H1 (cell line): ENCODE data around the gene CRISPLD2. TPM values are rescaled to one million over a fixed set of nuclear protein-coding genes. Genes with fewer than 3 reads are reported as not detected.

ENCODE experiments used
- CTCF ChIA-PET: fragments of 300-600 bp; sonication (Branson Sonifier 250); formaldehyde crosslinking; loops from one replicate; lab custom pipeline; 2021; ENCODE audit not compliant: partially characterized antibody; lab: Charles Lee
- POLR2A ChIA-PET: fragments of 300-600 bp; sonication (Branson Sonifier 250); formaldehyde crosslinking; loops from one replicate; lab custom pipeline; 2021; ENCODE audit warnings: inconsistent platforms; ENCODE audit not compliant: partially characterized antibody; lab: Charles Lee
- DNase-seq, 2 experiments: peaks; one replicate each; pipeline versions ENCODE4 v3.0.0 to v3.0.0-alpha.2; 2010 to 2022; ENCODE audit warnings: low spot score in 2 of 2, low read depth in 1 of 2, mixed read lengths in 1 of 2
- FAIRE-seq: peaks from 2 replicates; lab custom pipeline; 2011; peaks lifted over from hg19 to GRCh38; lab: Jason Lieb, UNC
- H2AFZ ChIP-seq: 2 replicates; pipeline ENCODE4 v1.8.1; 2012; ENCODE audit warnings: low read length, inconsistent platforms
- H2AK5ac ChIP-seq: 2 replicates; pipeline ENCODE4 v1.6.1; 2013; ENCODE audit warnings: low read depth, low read length
- H2BK120ac ChIP-seq: replicated peaks from 2 replicates; pipeline ENCODE3; 2013; ENCODE audit warnings: low read depth, low read length, inconsistent platforms
- H2BK12ac ChIP-seq: 2 replicates; pipeline ENCODE4 v1.6.1; 2013; ENCODE audit warnings: low read depth, low read length
- H2BK15ac ChIP-seq: 2 replicates; pipeline ENCODE4 v1.6.1; 2013; ENCODE audit warnings: low read length
- H2BK20ac ChIP-seq: 2 replicates; pipeline ENCODE4 v1.6.1; 2013; ENCODE audit warnings: low read length
- H2BK5ac ChIP-seq: 2 replicates; pipeline ENCODE4 v1.6.1; 2013; ENCODE audit warnings: low read depth, low read length
- H3K14ac ChIP-seq: 2 replicates; pipeline ENCODE4 v1.6.1; 2013; ENCODE audit warnings: inconsistent platforms; ENCODE audit not compliant: insufficient read length
- H3K18ac ChIP-seq: 2 replicates; pipeline ENCODE4 v1.6.1; 2013; ENCODE audit warnings: low read length; ENCODE audit errors: extremely low read depth
- H3K23ac ChIP-seq: 2 replicates; pipeline ENCODE4 v1.6.1; 2013; ENCODE audit warnings: inconsistent platforms; ENCODE audit not compliant: insufficient read length
- H3K23me2 ChIP-seq: 2 replicates; pipeline ENCODE4 v1.6.1; 2013; ENCODE audit warnings: low read depth, low read length
- H3K27ac ChIP-seq: 2 replicates; pipeline ENCODE4 v1.6.1; 2011; ENCODE audit warnings: low read depth, low read length, inconsistent platforms
- H3K27me3 ChIP-seq, 4 experiments: replicated peaks in 1 of 4; 1 replicate in 1 of 4; 2 replicates in 3 of 4; pipeline versions ENCODE4 v1.6.1 to v1.8.1; 2011 to 2013; ENCODE audit warnings: low read length in 3 of 4, mild to moderate bottlenecking in 3 of 4, inconsistent platforms in 2 of 4, mixed read lengths in 2 of 4, moderate library complexity in 1 of 4; ENCODE audit not compliant: control insufficient read depth in 3 of 4, insufficient read depth in 3 of 4; ENCODE audit errors: extremely low read depth in 1 of 4
- H3K36me3 ChIP-seq, 4 experiments: 2 replicates each; pipeline versions ENCODE4 v1.6.1 to v1.8.1; 2011 to 2013; ENCODE audit warnings: mild to moderate bottlenecking in 4 of 4, low read length in 3 of 4, moderate library complexity in 2 of 4, control low read depth in 1 of 4, inconsistent platforms in 1 of 4; ENCODE audit not compliant: insufficient read depth in 4 of 4, control insufficient read depth in 2 of 4
- H3K4ac ChIP-seq: replicated peaks from 2 replicates; pipeline ENCODE3; 2013; ENCODE audit warnings: low read length, low read depth, mixed read lengths, inconsistent platforms; ENCODE audit not compliant: insufficient read length
- H3K4me1 ChIP-seq, 4 experiments: replicated peaks in 1 of 4; 1 replicate in 1 of 4; 2 replicates in 3 of 4; pipeline versions ENCODE4 v1.6.1 to v1.8.1; 2011 to 2013; ENCODE audit warnings: low read length in 3 of 4, inconsistent platforms in 2 of 4, mixed read lengths in 1 of 4; ENCODE audit not compliant: insufficient read depth in 4 of 4, control insufficient read depth in 3 of 4
- H3K4me2 ChIP-seq, 2 experiments: 2 replicates each; pipeline versions ENCODE4 v1.6.1 to v1.8.1; 2011 to 2013; ENCODE audit warnings: low read depth in 2 of 2, low read length in 2 of 2, control low read depth in 1 of 2, inconsistent platforms in 1 of 2, mild to moderate bottlenecking in 1 of 2; ENCODE audit not compliant: insufficient read depth in 1 of 2
- H3K4me3 ChIP-seq, 4 experiments: fragments of 200-600, 300-600 bp in 1 of 4; sonication (generic), shearing (Covaris generic), sonication (Bioruptor Twin) in 1 of 4; 2 replicates each; pipeline versions ENCODE4 v1.5.1 to v1.8.1; 2011 to 2016; ENCODE audit warnings: low read length in 4 of 4, low read depth in 3 of 4, control low read depth in 2 of 4, inconsistent platforms in 2 of 4, mild to moderate bottlenecking in 2 of 4, mixed read lengths in 1 of 4, moderate library complexity in 1 of 4; ENCODE audit not compliant: insufficient read depth in 2 of 4; ENCODE audit errors: extremely low read depth in 1 of 4
- H3K56ac ChIP-seq: replicated peaks from 2 replicates; pipeline ENCODE3; 2013; ENCODE audit warnings: low read depth, mild to moderate bottlenecking, mixed read lengths, low read length, inconsistent platforms; ENCODE audit not compliant: insufficient read length
- H3K79me1 ChIP-seq: 2 replicates; pipeline ENCODE4 v1.6.1; 2013; ENCODE audit warnings: low read depth, low read length, control low read depth
- H3K79me2 ChIP-seq, 2 experiments: 2 replicates each; pipeline versions ENCODE4 v1.6.1 to v1.8.1; 2012 to 2013; ENCODE audit warnings: low read length in 2 of 2, mild to moderate bottlenecking in 2 of 2, inconsistent platforms in 1 of 2; ENCODE audit not compliant: insufficient read depth in 2 of 2, control insufficient read depth in 1 of 2
- H3K9ac ChIP-seq, 4 experiments: replicated peaks in 1 of 4; 1 replicate in 1 of 4; 2 replicates in 3 of 4; pipeline versions ENCODE4 v1.6.1 to v1.8.1; 2011 to 2013; ENCODE audit warnings: low read depth in 3 of 4, low read length in 3 of 4, control low read depth in 2 of 4, mild to moderate bottlenecking in 2 of 4, moderate library complexity in 2 of 4, inconsistent platforms in 1 of 4; ENCODE audit errors: extremely low read depth in 1 of 4
- H3K9me3 ChIP-seq, 2 experiments: 2 replicates each; pipeline versions ENCODE4 v1.6.1 to v1.8.1; 2012 to 2013; ENCODE audit warnings: mild to moderate bottlenecking in 2 of 2, moderate library complexity in 2 of 2, control low read depth in 1 of 2, inconsistent platforms in 1 of 2, low read depth in 1 of 2, low read length in 1 of 2, mixed read lengths in 1 of 2; ENCODE audit not compliant: insufficient read depth in 2 of 2
- H4K20me1 ChIP-seq, 2 experiments: replicated peaks in 1 of 2; 2 replicates each; pipeline versions ENCODE3 to v1.8.1; 2011 to 2013; ENCODE audit warnings: inconsistent platforms in 2 of 2, low read length in 2 of 2, mild to moderate bottlenecking in 1 of 2; ENCODE audit not compliant: insufficient read depth in 2 of 2, control insufficient read depth in 1 of 2
- H4K5ac ChIP-seq: 2 replicates; pipeline ENCODE4 v1.6.1; 2013; ENCODE audit warnings: low read length, low read depth, mixed read lengths, inconsistent platforms; ENCODE audit not compliant: insufficient read length
- H4K8ac ChIP-seq: 2 replicates; pipeline ENCODE4 v1.8.0; 2013; ENCODE audit warnings: mild to moderate bottlenecking, moderate library complexity, low read length, inconsistent platforms; ENCODE audit not compliant: insufficient read depth; ENCODE audit errors: extremely low read depth
- H4K91ac ChIP-seq: replicated peaks from 2 replicates; pipeline ENCODE3; 2013; ENCODE audit warnings: low read length, mixed read lengths, inconsistent platforms; ENCODE audit not compliant: insufficient read length
- CHD1 ChIP-seq: IDR thresholded peaks from 2 replicates; pipeline ENCODE4 v1.6.1; 2012; ENCODE audit warnings: low read depth, low read length, improper control_type of control experiment
- CTCF ChIP-seq, 3 experiments: IDR thresholded peaks; 1 replicate in 2 of 3; 2 replicates in 1 of 3; pipeline versions ENCODE4 v1.5.1 to v1.6.1; 2011; ENCODE audit warnings: low read length in 3 of 3, mild to moderate bottlenecking in 3 of 3, inconsistent platforms in 2 of 3, low read depth in 1 of 3, moderate library complexity in 1 of 3; ENCODE audit not compliant: insufficient read depth in 1 of 3; ENCODE audit errors: control extremely low read depth in 1 of 3
- RAD21 ChIP-seq, 2 experiments: IDR thresholded peaks in 1 of 2; conservative IDR thresholded peaks in 1 of 2; 2 replicates each; pipeline ENCODE4 v1.6.1; 2011; ENCODE audit warnings: low read depth in 2 of 2, low read length in 2 of 2, improper control_type of control experiment in 1 of 2, inconsistent platforms in 1 of 2, mild to moderate bottlenecking in 1 of 2, moderate library complexity in 1 of 2
- WGBS, 2 experiments: shearing (Covaris generic) in 1 of 2; methylation state at CpG; one replicate each; pipeline versions ENCODE4 v1.1.6 to v1.1.7; 2013 to 2015; ENCODE audit warnings: low lambda C conversion rate in 2 of 2, mixed read lengths in 2 of 2, inconsistent platforms in 1 of 2, low coverage in 1 of 2, missing lambda C conversion rate in 1 of 2; ENCODE audit not compliant: insufficient replicate concordance in 2 of 2, insufficient coverage in 1 of 2, insufficient read length in 1 of 2; ENCODE audit errors: extremely low coverage in 1 of 2, missing lambda C conversion rate in 1 of 2; 5-methylcytosine and 5-hydroxymethylcytosine counted together
- polyA plus RNA-seq, 7 experiments: library from polyadenylated mRNA; depleted of rRNA in 3 of 7; stranded (reverse) in 5 of 7; unstranded in 2 of 7; fragments of >200 nt in 5 of 7; fragments of 200-250 nt in 2 of 7; gene quantifications; 1 replicate in 5 of 7; 2 replicates in 1 of 7; 4 replicates in 1 of 7; pipeline versions ENCODE4 v1.2.1 to v1.2.3, GENCODE V29; 2011 to 2013; ENCODE audit warnings: missing spikeins in 2 of 7, mixed read lengths in 2 of 7
- total RNA-seq: library from RNA; stranded (reverse); fragmentation: NEBNext Ultra II Directional; extraction: Animal tissue kit (Norgen Biotek cat#: 25700); gene quantifications from 2 replicates; pipeline ENCODE4 v1.2.1, GENCODE V29; 2021

The CRISPLD2 gene
- total and polyA plus RNA-seq, 2 of the 8 experiments (the other 6 are each of a cell fraction or from before 2014, with no cell fraction given) = 2.7 to 5.1 TPM

DNA sequence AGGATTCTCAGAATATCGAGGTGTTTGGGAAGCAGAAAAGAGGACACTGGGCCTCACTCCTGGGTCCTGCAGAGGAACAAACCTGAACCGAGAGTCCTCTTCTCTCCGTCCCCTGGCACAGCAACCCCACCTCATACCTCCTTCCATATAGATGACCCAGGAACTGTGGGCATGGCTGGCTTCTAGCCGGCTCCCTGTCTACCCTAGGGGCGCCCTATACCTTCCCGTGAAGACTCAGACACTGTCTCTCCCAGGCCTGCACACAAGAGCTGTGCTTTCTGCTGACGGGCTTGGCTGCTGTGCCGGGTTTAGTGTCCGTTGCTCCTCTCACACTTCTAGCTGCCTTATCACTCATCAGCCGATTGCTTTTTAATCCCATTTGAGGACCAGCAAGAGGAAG, 46.5 kb upstream of the CRISPLD2 start:
- no peak for FAIRE-seq
- WGBS, 2 experiments = 93% methylated on average over 10 of the region's 10 CpGs; no CpG with 5 or more reads in 1 of the 2 experiments
- CTCF ChIA-PET = interaction anchor here (0.6 to 3.8 kb wide), 16 partner anchors 12 to 206 kb away, joined by 3 to 24 read pairs (median 6); no protein-coding TSS in a partner anchor

More for the DNA sequence above, 46.5 kb upstream of the CRISPLD2 start:
- POLR2A ChIA-PET = no interaction called here
- Histone ChIP-seq H3K79me1 (peaks cover 4% of the 10 kb centered on the region; the same call in 1 of the 2 replicates), H2BK20ac (no peak overlapping the region), H3K4me3 (no peak overlapping the region), H4K5ac (no peak overlapping the region), H3K79me2 (peaks cover 0 to 16% of the 10 kb centered on the region in 2 experiments; a peak in 1 of 4 replicates), H3K4me2 (no peak overlapping the region), H3K56ac (no peak overlapping the region), H2BK15ac (no peak overlapping the region), H2AK5ac (no peak overlapping the region), H3K27me3 (no peaks in the 10 kb centered on the region), H3K14ac (no peak overlapping the region), H3K23me2 (no peaks in the 10 kb centered on the region), H2AFZ (no peak overlapping the region), H4K8ac (no peak overlapping the region), H2BK5ac (no peak overlapping the region), H2BK12ac (no peak overlapping the region), H3K36me3 (peaks cover 12 to 63% (median 49%) of the 10 kb centered on the region in 4 experiments), H3K9me3 (no peaks in the 10 kb centered on the region), H3K27ac (no peak overlapping the region), H3K9ac (no peak overlapping the region), H2BK120ac (no peak overlapping the region), H3K23ac (no peak overlapping the region), H3K4me1 (no peaks in the 10 kb centered on the region), H4K91ac (no peak overlapping the region), H4K20me1 (peaks cover 0 to 9% of the 10 kb centered on the region in 2 experiments), H3K18ac (no peak overlapping the region), H3K4ac (no peak overlapping the region)
- DNase-seq = no peak
- TF ChIP-seq RAD21 (IDR thresholded peaks at IDR 0.05 in 1 of 2, conservative IDR thresholded peaks at IDR 0.05 in 1 of 2; ENCODE audit: low read depth in 2 of 2, low read length in 2 of 2) (peak in 1 of 2 experiments; percentile 36; a peak in 2 of 4 replicates), CHD1 (no peak), CTCF (IDR thresholded peaks at IDR 0.05; ENCODE audit: control extremely low read depth in 1 of 3, insufficient read depth in 1 of 3, low read depth in 1 of 3, low read length in 3 of 3) (peak in 1 of 3 experiments; percentile 11; a peak in 1 of 4 replicates)
